ENCODE data around the gene SLC10A3.

SLC10A3 gene

GRCh38 chrX:154530286-154530685 lies 39.9 kb upstream of the SLC10A3 start:
- no peak for TF ChIP-seq CTCF (conservative IDR thresholded peaks at IDR 0.05; ENCODE audit: low read depth, low read length)
- H3K4me3 ChIP-seq (ENCODE audit: low read depth, low read length) = no peak overlapping the region
- no peak for DNase-seq (ENCODE audit: low read depth)

- no peak for TF ChIP-seq CTCF (conservative IDR thresholded peaks at IDR 0.05; ENCODE audit: low read depth, low read length)
- no peak overlapping the region for H3K4me3 ChIP-seq (ENCODE audit: low read depth, low read length)
- DNase-seq (ENCODE audit: low read depth) = peak; percentile 49
These were observed 38.8 kb upstream of the SLC10A3 start for GRCh38 chrX:154529206-154529612.

- peak; percentile 69 for TF ChIP-seq CTCF (conservative IDR thresholded peaks at IDR 0.05; ENCODE audit: low read depth, low read length)
- peak overlapping the region; percentile 45 for H3K4me3 ChIP-seq (ENCODE audit: low read depth, low read length)
- DNase-seq (ENCODE audit: low read depth) = peak; percentile 84
These were observed 36.7 kb upstream of the SLC10A3 start for GRCh38 chrX:154526901-154527675.

- TF ChIP-seq CTCF (conservative IDR thresholded peaks at IDR 0.05; ENCODE audit: low read depth, low read length) = no peak
- no peak overlapping the region for H3K4me3 ChIP-seq (ENCODE audit: low read depth, low read length)
- no peak for DNase-seq (ENCODE audit: low read depth)
These were observed 35.4 kb upstream of the SLC10A3 start for GRCh38 chrX:154525606-154526490.

- no peak overlapping the region for H3K4me3 ChIP-seq (ENCODE audit: low read depth, low read length)
- DNase-seq (ENCODE audit: low read depth) = no peak
- TF ChIP-seq CTCF (conservative IDR thresholded peaks at IDR 0.05; ENCODE audit: low read depth, low read length) = no peak
These were observed 29.0 kb upstream of the SLC10A3 start for GRCh38 chrX:154519389-154519788.

- H3K4me3 ChIP-seq (ENCODE audit: low read depth, low read length) = peak overlapping the region; percentile 20
- TF ChIP-seq CTCF (conservative IDR thresholded peaks at IDR 0.05; ENCODE audit: low read depth, low read length) = no peak
- no peak for DNase-seq (ENCODE audit: low read depth)
These were observed 26.8 kb upstream of the SLC10A3 start for GRCh38 chrX:154517101-154517781.

Measured in choroid plexus epithelial cell (primary cell).